HK-2 (cell line): ENCODE results near the gene USP16.
A peak's percentile ranks its signal among the peaks of the same experiment; 100 is the strongest.
"Not testable (repeated sequence)": the region's sequence is repeated elsewhere in the genome, so short reads cannot be mapped to it uniquely, and the experiment has no call there.

ENCODE experiments used
- DNase-seq: peaks from one replicate; pipeline ENCODE4 v3.0.0-alpha.2; 2018; ENCODE audit not compliant: unreplicated experiment

The USP16 gene

GRCh38 chr21:29024474-29025327, at the start of gene USP16:
Gene USP16 (plus strand): TSS chr21:29024668. CDS start chr21:29027914, 3,246 bp downstream.
- DNase-seq = peak; percentile 94

GRCh38 chr21:28975397-28975796, 49.1 kb upstream of the USP16 start:
- DNase-seq = no peak

- DNase-seq = no peak
Measured at GRCh38 chr21:28979092-28979491, 45.4 kb upstream of the USP16 start.

GRCh38 chr21:28982637-28983036, 41.8 kb upstream of the USP16 start:
- no peak for DNase-seq

- no peak for DNase-seq
Measured at GRCh38 chr21:28986677-28987076, 37.8 kb upstream of the USP16 start.

GRCh38 chr21:28988146-28988545, 36.3 kb upstream of the USP16 start:
- DNase-seq = peak; percentile 36

GRCh38 chr21:28991861-28992525, 32.5 kb upstream of the USP16 start:
- DNase-seq = no peak

- peak; percentile 95 for DNase-seq
Measured at GRCh38 chr21:28992526-28993292, 31.8 kb upstream of the USP16 start, which contains the start of gene LTN1. Gene LTN1 (minus strand): TSS chr21:28992877. CDS start chr21:28992805, 72 bp downstream.

- DNase-seq = no peak
Measured at GRCh38 chr21:28993293-28993629, 31.2 kb upstream of the USP16 start.

GRCh38 chr21:29002442-29003144, 21.9 kb upstream of the USP16 start:
- DNase-seq = peak; percentile 85

GRCh38 chr21:29005696-29006095, 18.8 kb upstream of the USP16 start:
- DNase-seq = no peak

- no peak for DNase-seq
Measured at GRCh38 chr21:29007135-29007534, 17.3 kb upstream of the USP16 start.

GRCh38 chr21:29007810-29008209, 16.7 kb upstream of the USP16 start:
- no peak for DNase-seq

- DNase-seq = no peak
Measured at GRCh38 chr21:29008367-29008766, 16.1 kb upstream of the USP16 start.

GRCh38 chr21:29011236-29011635, 13.2 kb upstream of the USP16 start:
- not testable (repeated sequence) for DNase-seq

GRCh38 chr21:29017639-29018237, 6.7 kb upstream of the USP16 start:
- no peak for DNase-seq

- DNase-seq = no peak
Measured at GRCh38 chr21:29018540-29018939, 5.9 kb upstream of the USP16 start.

- DNase-seq = no peak
Measured at GRCh38 chr21:29022166-29022565, 2.3 kb upstream of the USP16 start.

GRCh38 chr21:29025328-29025713, 853 bp downstream of the USP16 start:
- no peak for DNase-seq

GRCh38 chr21:29029524-29029923, 5.1 kb downstream of the USP16 start:
- no peak for DNase-seq

- no peak for DNase-seq
Measured at GRCh38 chr21:29030909-29031308, 6.4 kb downstream of the USP16 start.
